Neural crest cell (in vitro differentiated cells): ENCODE measurements around the gene UNC5B. TPM values are rescaled to one million over a fixed set of nuclear protein-coding genes. Genes with fewer than 3 reads are reported as not detected.

ENCODE experiments used
- DNase-seq: peaks from one replicate; pipeline ENCODE4 v3.0.0; 2021; ENCODE audit warnings: low read depth, mixed read lengths, low spot score
- H3K27ac Mint-ChIP-seq: one replicate; pipeline ENCODE4 v1.8.0; 2021; ENCODE audit warnings: mild to moderate bottlenecking, mixed read lengths; ENCODE audit not compliant: unreplicated experiment
- H3K27me3 Mint-ChIP-seq: 2 replicates; pipeline ENCODE4 v1.8.0; 2021; ENCODE audit warnings: low read depth, mild to moderate bottlenecking, mixed read lengths
- H3K36me3 Mint-ChIP-seq: 2 replicates; pipeline ENCODE4 v1.8.0; 2021; ENCODE audit warnings: low read depth, mild to moderate bottlenecking, mixed read lengths
- H3K4me1 Mint-ChIP-seq: 2 replicates; pipeline ENCODE4 v1.8.0; 2021; ENCODE audit warnings: mixed read lengths
- H3K4me3 Mint-ChIP-seq: one replicate; pipeline ENCODE4 v1.8.0; 2021; ENCODE audit warnings: mild to moderate bottlenecking, mixed read lengths
- H3K9me3 Mint-ChIP-seq: 2 replicates; pipeline ENCODE4 v1.8.0; 2021; ENCODE audit warnings: mixed read lengths
- CTCF ChIP-seq: fragments of 200-600 bp; sonication (generic); conservative IDR thresholded peaks from 2 replicates; pipeline ENCODE4 v1.5.0; 2021; ENCODE audit warnings: antibody characterized with exemption, mild to moderate bottlenecking
- total RNA-seq: library from RNA; stranded (reverse); gene quantifications from 2 replicates; pipeline ENCODE4 v1.2.1, GENCODE V29; 2021

Gene UNC5B
- total RNA-seq, 1 donor from 2014 or later: 1.3 TPM

GRCh38 chr10:71247414-71247705 lies 35.0 kb downstream of the UNC5B start:
- Mint-ChIP-seq H3K27ac (no peak overlapping the region), H3K36me3 (no peaks in the 10 kb centered on the region), H3K9me3 (no peaks in the 10 kb centered on the region), H3K27me3 (no peaks in the 10 kb centered on the region), H3K4me1 (peaks cover 32% of the 10 kb centered on the region), H3K4me3 (no peak overlapping the region)
- TF ChIP-seq CTCF: no peak
- no peak for DNase-seq

GRCh38 chr10:71247804-71248203 lies 35.4 kb downstream of the UNC5B start:
- Mint-ChIP-seq H3K27ac (no peak overlapping the region), H3K4me1 (peaks cover 32% of the 10 kb centered on the region), H3K4me3 (no peak overlapping the region)

GRCh38 chr10:71248210-71248609 lies 35.8 kb downstream of the UNC5B start:
- no peaks in the 10 kb centered on the region for H3K27me3 Mint-ChIP-seq
- peaks cover 32% of the 10 kb centered on the region for H3K4me1 Mint-ChIP-seq
- TF ChIP-seq CTCF: no peak
- no peak overlapping the region for H3K4me3 Mint-ChIP-seq
- DNase-seq: no peak
- no peaks in the 10 kb centered on the region for H3K9me3 Mint-ChIP-seq
- no peaks in the 10 kb centered on the region for H3K36me3 Mint-ChIP-seq
- no peak overlapping the region for H3K27ac Mint-ChIP-seq

More at GRCh38 chr10:71247804-71248203, 35.4 kb downstream of the UNC5B start:
- no peak for DNase-seq
- no peaks in the 10 kb centered on the region for H3K36me3 Mint-ChIP-seq
- no peaks in the 10 kb centered on the region for H3K27me3 Mint-ChIP-seq
- no peaks in the 10 kb centered on the region for H3K9me3 Mint-ChIP-seq
- TF ChIP-seq CTCF: no peak

- DNase-seq: no peak
- Mint-ChIP-seq H3K4me3 (no peak overlapping the region), H3K4me1 (peaks cover 23% of the 10 kb centered on the region), H3K27me3 (no peaks in the 10 kb centered on the region), H3K36me3 (no peaks in the 10 kb centered on the region), H3K27ac (no peak overlapping the region), H3K9me3 (no peaks in the 10 kb centered on the region)
- no peak for TF ChIP-seq CTCF
Observed at GRCh38 chr10:71249996-71250395, 37.6 kb downstream of the UNC5B start.

GRCh38 chr10:71250405-71250804 lies 38.0 kb downstream of the UNC5B start:
- no peak for DNase-seq
- TF ChIP-seq CTCF: no peak
- Mint-ChIP-seq H3K27ac (no peak overlapping the region), H3K4me3 (no peak overlapping the region), H3K27me3 (no peaks in the 10 kb centered on the region), H3K36me3 (no peaks in the 10 kb centered on the region), H3K4me1 (peaks cover 24% of the 10 kb centered on the region), H3K9me3 (no peaks in the 10 kb centered on the region)

GRCh38 chr10:71250842-71251241 lies 38.5 kb downstream of the UNC5B start:
- Mint-ChIP-seq H3K27me3 (no peaks in the 10 kb centered on the region), H3K36me3 (no peaks in the 10 kb centered on the region), H3K4me1 (peaks cover 28% of the 10 kb centered on the region), H3K9me3 (no peaks in the 10 kb centered on the region), H3K4me3 (no peak overlapping the region), H3K27ac (no peak overlapping the region)
- DNase-seq: no peak
- TF ChIP-seq CTCF: no peak
